Activated CD8-positive, alpha-beta memory T cell treated with anti-CD3 and anti-CD28 coated beads, Interleukin-2, amount 10 ng/mL, durations not matched to agents 7 days and 5 days (primary cell): Measurements from ENCODE around the gene ERICH6. TPM values are rescaled to one million over a fixed set of nuclear protein-coding genes. Genes with fewer than 3 reads are reported as not detected.

Experiments used
- ATAC-seq: fragments of 150-1000 bp; cut with Tn5 transposase; one replicate; pipeline ENCODE4 v1.10.0; 2021; ENCODE audit warnings: moderate library complexity
- CTCF ChIA-PET: fragments of 350-600 bp; sonication (Branson Sonifier 250); formaldehyde crosslinking; loops from one replicate; lab custom pipeline; 2021; ENCODE audit warnings: antibody characterized with exemption; lab: Charles Lee
- DNase-seq: peaks from one replicate; pipeline ENCODE4 v3.0.0-alpha.2; 2020
- H3K27ac Mint-ChIP-seq: one replicate; pipeline ENCODE4 v1.8.0; 2021; ENCODE audit warnings: mild to moderate bottlenecking, mixed read lengths
- H3K27me3 Mint-ChIP-seq: one replicate; pipeline ENCODE4 v1.8.0; 2021; ENCODE audit warnings: mixed read lengths
- H3K36me3 Mint-ChIP-seq: one replicate; pipeline ENCODE4 v1.8.0; 2021; ENCODE audit warnings: mild to moderate bottlenecking, mixed read lengths
- H3K4me1 Mint-ChIP-seq: one replicate; pipeline ENCODE4 v1.8.0; 2021; ENCODE audit warnings: mixed read lengths
- H3K4me3 Mint-ChIP-seq: one replicate; pipeline ENCODE4 v1.8.0; 2021; ENCODE audit warnings: mild to moderate bottlenecking, moderate library complexity, mixed read lengths
- H3K9me3 Mint-ChIP-seq: one replicate; pipeline ENCODE4 v1.8.0; 2022; ENCODE audit warnings: low read depth, mixed read lengths
- total RNA-seq, 2 experiments: library from RNA; stranded (reverse); gene quantifications; one replicate each; pipeline ENCODE4 v1.2.3, GENCODE V29; 2021

Gene ERICH6
- total RNA-seq, 2 experiments from 2014 or later: not detected

DNA sequence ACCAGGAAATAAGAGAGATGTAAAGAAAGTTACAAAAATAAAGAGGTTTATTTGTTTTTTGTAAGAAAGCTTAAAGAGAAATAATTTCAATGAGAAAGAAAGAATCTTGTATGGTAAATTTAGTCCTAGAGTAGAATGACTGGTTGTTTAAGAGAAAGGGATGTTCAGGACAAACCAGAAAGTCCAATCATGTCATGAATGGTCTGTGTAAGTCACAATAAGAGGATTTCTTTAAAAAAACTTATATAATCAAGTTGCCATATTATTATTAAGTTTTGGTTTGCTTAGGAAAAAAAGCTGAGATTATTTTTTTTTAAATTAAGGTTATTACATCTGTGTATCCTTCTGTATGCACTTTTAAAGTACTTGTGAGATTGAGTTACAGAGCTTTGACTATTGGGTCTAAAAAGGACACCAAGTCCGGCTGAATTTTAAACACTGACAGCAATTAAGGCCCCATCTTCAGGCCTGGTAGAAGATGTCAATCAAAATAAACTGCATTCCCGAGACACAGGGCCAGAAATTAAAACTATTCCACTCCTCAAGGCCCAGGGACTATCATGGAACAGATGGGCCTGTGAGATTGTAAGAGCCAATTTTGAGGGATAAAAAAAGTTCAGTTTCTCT is 12.2 kb downstream of the ERICH6 start:
- CTCF ChIA-PET: no interaction called here
- no peak overlapping the region for H3K27ac Mint-ChIP-seq
- ATAC-seq (no peak), DNase-seq (no peak)
- H3K4me1 Mint-ChIP-seq: no peaks in the 10 kb centered on the region
- H3K36me3 Mint-ChIP-seq: peaks cover 11% of the 10 kb centered on the region
- H3K4me3 Mint-ChIP-seq: no peak overlapping the region
- peaks cover 8% of the 10 kb centered on the region for H3K9me3 Mint-ChIP-seq
- H3K27me3 Mint-ChIP-seq: peaks cover 2% of the 10 kb centered on the region

DNA sequence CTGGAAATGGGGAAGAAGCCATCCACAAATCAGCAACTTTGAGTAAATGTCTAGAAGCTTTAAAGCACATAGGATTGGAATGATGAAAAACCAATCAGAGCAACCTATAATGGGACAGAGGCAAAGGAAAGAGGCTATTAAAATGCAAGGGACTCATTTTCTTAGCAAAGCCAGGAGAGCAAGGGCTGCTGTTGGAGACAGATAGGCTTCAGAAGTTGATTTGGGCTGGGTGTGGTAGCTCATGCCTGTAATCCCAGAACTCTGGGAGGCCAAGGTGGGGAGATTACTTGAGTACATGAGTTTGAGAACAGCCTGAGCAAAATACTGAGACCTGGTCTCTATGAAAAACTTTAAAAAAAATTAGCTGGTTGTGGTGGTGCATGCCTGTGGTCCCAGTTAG is 16.1 kb downstream of the ERICH6 start:
- no peak overlapping the region for H3K4me3 Mint-ChIP-seq
- peaks cover 6% of the 10 kb centered on the region for H3K36me3 Mint-ChIP-seq
- no peak for DNase-seq
- no peaks in the 10 kb centered on the region for H3K4me1 Mint-ChIP-seq
- H3K27me3 Mint-ChIP-seq: no peaks in the 10 kb centered on the region
- H3K9me3 Mint-ChIP-seq: peaks cover 3% of the 10 kb centered on the region
- H3K27ac Mint-ChIP-seq: no peak overlapping the region
- CTCF ChIA-PET: no interaction called here
- ATAC-seq: no peak

DNA sequence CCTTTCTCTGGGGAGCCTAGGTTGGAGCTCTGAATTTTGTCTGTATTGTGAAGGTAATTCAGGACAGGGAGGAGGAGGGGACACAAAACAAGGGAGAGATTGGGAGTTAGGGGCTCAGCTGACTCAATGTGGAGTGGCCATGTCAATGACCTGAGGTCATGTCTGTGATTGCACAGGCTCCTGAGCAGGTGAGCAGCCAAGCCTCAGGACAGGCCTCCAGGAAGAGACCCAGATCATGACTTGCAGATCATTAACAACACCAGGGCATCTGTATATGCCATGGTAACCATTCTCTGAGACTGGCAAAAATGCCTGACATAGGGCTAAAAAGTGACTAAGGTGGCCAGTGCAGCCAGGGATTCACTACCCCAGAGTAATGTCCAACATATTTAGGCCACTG is 20.9 kb downstream of the ERICH6 start:
- H3K4me1 Mint-ChIP-seq: peaks cover 19% of the 10 kb centered on the region
- ATAC-seq (no peak), DNase-seq (no peak)
- no peak overlapping the region for H3K4me3 Mint-ChIP-seq
- CTCF ChIA-PET: no interaction called here
- no peak overlapping the region for H3K27ac Mint-ChIP-seq
- no peaks in the 10 kb centered on the region for H3K27me3 Mint-ChIP-seq
- H3K36me3 Mint-ChIP-seq: peaks cover 6% of the 10 kb centered on the region
- H3K9me3 Mint-ChIP-seq: no peaks in the 10 kb centered on the region

DNA sequence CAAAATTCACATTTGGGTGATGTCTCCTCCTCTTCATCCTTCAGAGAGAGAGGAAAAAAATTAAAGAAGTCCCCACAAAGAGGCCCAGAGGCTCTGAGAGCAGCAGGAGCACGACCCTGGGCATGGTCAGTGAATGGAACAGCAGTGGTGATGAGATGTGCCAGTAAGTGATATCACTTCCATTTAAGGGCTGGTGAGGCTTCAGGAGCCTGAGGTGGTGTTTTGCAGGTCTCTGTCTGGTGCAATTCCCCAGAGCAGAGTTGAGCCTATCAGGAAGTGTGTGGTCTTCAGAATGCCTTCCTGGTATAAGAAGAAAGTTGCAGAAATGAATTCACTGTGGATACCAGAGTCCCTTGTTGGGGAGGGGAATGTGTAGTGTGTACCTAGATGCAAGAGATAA is 21.4 kb downstream of the ERICH6 start:
- peaks cover 6% of the 10 kb centered on the region for H3K36me3 Mint-ChIP-seq
- no peaks in the 10 kb centered on the region for H3K27me3 Mint-ChIP-seq
- H3K9me3 Mint-ChIP-seq: no peaks in the 10 kb centered on the region
- no peak overlapping the region for H3K4me3 Mint-ChIP-seq
- peaks cover 19% of the 10 kb centered on the region for H3K4me1 Mint-ChIP-seq
- no peak for ATAC-seq
- CTCF ChIA-PET: no interaction called here
- DNase-seq: no peak
- no peak overlapping the region for H3K27ac Mint-ChIP-seq

DNA sequence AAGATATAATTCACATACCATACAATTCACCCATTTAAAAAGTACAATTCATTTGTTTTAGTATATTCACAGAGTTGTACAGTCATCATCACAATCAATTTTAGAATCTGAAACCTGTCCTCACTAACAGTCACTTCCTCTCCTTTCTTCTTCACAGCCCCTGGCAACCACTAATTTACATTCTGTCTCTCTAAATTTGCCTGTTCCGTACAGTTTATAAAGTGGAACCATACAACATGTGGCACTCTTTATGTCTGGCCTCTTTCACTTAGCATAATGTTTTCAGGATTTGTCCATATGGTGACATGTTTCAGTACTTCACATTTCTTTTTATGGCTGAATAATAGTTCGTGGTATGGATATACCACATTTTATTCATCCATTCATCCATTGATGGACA is 22.7 kb downstream of the ERICH6 start:
- Mint-ChIP-seq H3K4me3 (no peak overlapping the region), H3K36me3 (peaks cover 11% of the 10 kb centered on the region), H3K9me3 (peaks cover 5% of the 10 kb centered on the region), H3K27ac (peak overlapping the region; percentile 15), H3K27me3 (peaks cover 3% of the 10 kb centered on the region), H3K4me1 (peaks cover 22% of the 10 kb centered on the region)
- CTCF ChIA-PET: interaction anchor here (0.9 to 1.2 kb wide), 3 partner anchors 10 to 82 kb away, joined by 4 read pairs; partner anchors contain the start of gene SIAH2
- DNase-seq (no peak), ATAC-seq (peak; percentile 87)

DNA sequence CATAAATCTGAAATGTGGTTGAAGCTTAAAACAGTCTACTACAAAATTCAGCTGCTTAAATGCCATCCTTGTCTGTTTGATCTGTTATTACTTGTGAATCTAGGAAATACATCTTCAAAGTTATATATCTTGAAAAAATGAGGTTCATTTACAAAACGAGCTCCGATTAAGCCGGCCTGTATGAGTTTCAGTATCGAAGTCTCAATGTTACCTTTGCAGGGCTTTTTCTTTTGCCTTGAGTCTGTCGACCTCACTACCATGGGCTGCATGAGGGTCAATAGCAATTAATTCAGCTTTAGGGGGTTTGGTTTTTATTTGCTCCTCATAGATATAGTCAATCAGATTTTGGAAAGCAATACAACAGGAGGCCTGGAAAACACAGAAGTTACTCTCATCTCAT is 23.2 kb downstream of the ERICH6 start:
- peaks cover 27% of the 10 kb centered on the region for H3K4me1 Mint-ChIP-seq
- H3K9me3 Mint-ChIP-seq: peaks cover 10% of the 10 kb centered on the region
- peak; percentile 32 for ATAC-seq
- DNase-seq: no peak
- peak overlapping the region; percentile 15 for H3K27ac Mint-ChIP-seq
- CTCF ChIA-PET: interaction anchor here (0.9 to 1.3 kb wide), 4 partner anchors 10 to 83 kb away, joined by 4 read pairs; partner anchors contain the start of genes SELENOT and SIAH2
- H3K27me3 Mint-ChIP-seq: peaks cover 6% of the 10 kb centered on the region
- H3K36me3 Mint-ChIP-seq: peaks cover 16% of the 10 kb centered on the region
- peak overlapping the region; percentile 22 for H3K4me3 Mint-ChIP-seq

DNA sequence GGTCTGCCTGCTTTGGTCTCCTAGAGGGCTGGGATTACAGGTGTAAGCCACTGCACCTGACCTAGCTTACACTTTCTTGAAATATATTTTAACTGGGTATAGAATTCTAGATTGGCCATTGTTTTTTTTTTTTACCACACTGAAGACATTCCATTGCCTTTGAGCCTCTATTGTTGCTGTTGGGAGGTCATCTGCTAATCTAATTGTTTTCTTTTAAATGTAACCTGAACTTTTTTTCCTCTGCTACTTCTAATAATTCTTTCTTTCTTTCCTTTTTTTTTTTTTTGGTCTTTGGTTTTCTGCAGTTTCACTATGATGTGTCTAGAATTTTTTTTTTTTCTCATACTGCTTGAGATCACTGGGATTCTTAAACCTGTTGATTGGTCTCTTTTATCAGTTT is 28.1 kb downstream of the ERICH6 start:
- DNase-seq: no peak
- no peak for ATAC-seq
- H3K9me3 Mint-ChIP-seq: peaks cover 16% of the 10 kb centered on the region
- CTCF ChIA-PET: no interaction called here
- peaks cover 18% of the 10 kb centered on the region for H3K36me3 Mint-ChIP-seq
- H3K4me1 Mint-ChIP-seq: peaks cover 14% of the 10 kb centered on the region
- H3K27ac Mint-ChIP-seq: no peak overlapping the region
- no peak overlapping the region for H3K4me3 Mint-ChIP-seq
- H3K27me3 Mint-ChIP-seq: peaks cover 22% of the 10 kb centered on the region

DNA sequence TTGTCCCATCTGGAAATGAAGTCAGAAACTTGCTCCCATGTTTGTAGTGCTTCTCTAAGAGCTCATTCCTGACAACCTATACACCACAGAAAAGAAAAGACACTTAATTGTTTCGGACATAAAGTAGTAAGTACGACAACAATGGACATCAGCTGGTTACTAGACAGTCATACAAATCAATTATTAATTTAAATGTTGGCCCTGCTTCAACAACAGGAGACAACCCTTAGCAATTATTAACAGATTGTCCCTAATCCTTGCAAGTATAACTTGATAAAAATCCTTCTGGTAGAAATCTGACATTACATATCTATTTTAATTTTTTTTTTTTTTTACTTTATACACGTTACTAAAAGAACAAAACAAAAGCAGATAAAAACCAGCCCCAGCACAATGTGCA is 29.8 kb downstream of the ERICH6 start:
- peaks cover 16% of the 10 kb centered on the region for H3K9me3 Mint-ChIP-seq
- H3K4me3 Mint-ChIP-seq: no peak overlapping the region
- CTCF ChIA-PET: interaction anchor here (0.8 kb wide), 1 partner anchor 87 kb away, joined by 3 read pairs; no protein-coding TSS in a partner anchor
- DNase-seq: no peak
- H3K4me1 Mint-ChIP-seq: peaks cover 8% of the 10 kb centered on the region
- H3K36me3 Mint-ChIP-seq: peaks cover 14% of the 10 kb centered on the region
- ATAC-seq: no peak
- no peak overlapping the region for H3K27ac Mint-ChIP-seq
- peaks cover 27% of the 10 kb centered on the region for H3K27me3 Mint-ChIP-seq

DNA sequence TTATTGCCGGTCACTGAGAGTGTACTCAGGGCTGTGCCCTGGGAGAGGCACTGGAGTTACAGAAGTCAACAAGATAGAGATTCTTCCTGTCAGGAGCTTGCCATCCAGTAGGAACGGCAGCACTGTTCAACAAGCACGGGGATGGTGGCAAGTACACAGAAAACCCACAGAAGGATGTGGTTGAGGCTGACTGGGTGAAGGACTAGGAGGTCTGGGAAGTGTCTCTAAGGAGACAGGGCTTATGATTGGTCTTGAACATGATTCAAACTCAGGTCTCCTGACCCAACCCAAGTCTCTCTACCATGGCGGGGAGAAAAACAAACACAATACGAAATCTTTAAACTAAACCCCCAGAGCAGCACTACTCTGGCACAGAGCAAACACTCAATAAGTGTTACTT is 37.6 kb downstream of the ERICH6 start:
- peak overlapping the region; percentile 60 for H3K27ac Mint-ChIP-seq
- peaks cover 20% of the 10 kb centered on the region for H3K4me1 Mint-ChIP-seq
- ATAC-seq (peak; percentile 78), DNase-seq (peak; percentile 80)
- no peaks in the 10 kb centered on the region for H3K36me3 Mint-ChIP-seq
- H3K9me3 Mint-ChIP-seq: no peaks in the 10 kb centered on the region
- peak overlapping the region; percentile 23 for H3K4me3 Mint-ChIP-seq
- CTCF ChIA-PET: interaction anchor here (0.8 to 1.0 kb wide), 2 partner anchors 11 to 27 kb away, joined by 3 read pairs; no protein-coding TSS in a partner anchor
- H3K27me3 Mint-ChIP-seq: peaks cover 19% of the 10 kb centered on the region

DNA sequence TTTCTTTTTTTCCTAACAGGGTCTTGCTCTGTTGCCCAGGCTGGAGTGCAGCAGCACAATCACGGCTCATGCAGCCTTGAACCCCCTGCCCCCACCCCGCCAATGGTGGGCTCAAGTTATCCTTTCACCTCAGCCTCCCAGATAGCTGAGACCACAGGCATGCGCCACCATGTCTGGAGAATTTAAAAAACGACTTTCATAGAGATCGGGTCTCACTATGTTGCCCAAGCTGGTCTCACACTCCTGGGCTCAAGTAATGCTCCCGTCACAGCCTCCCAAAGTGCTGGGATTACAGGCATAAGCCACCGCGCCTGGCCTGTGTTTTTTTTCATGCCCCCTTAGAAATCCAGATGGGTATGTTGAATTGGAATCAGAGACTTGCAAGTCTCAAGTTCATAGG is 40.3 kb downstream of the ERICH6 start:
- Mint-ChIP-seq H3K4me1 (peaks cover 20% of the 10 kb centered on the region), H3K27me3 (peaks cover 18% of the 10 kb centered on the region), H3K36me3 (no peaks in the 10 kb centered on the region), H3K9me3 (no peaks in the 10 kb centered on the region), H3K4me3 (no peak overlapping the region), H3K27ac (no peak overlapping the region)
- CTCF ChIA-PET: no interaction called here
- ATAC-seq (no peak), DNase-seq (no peak)

DNA sequence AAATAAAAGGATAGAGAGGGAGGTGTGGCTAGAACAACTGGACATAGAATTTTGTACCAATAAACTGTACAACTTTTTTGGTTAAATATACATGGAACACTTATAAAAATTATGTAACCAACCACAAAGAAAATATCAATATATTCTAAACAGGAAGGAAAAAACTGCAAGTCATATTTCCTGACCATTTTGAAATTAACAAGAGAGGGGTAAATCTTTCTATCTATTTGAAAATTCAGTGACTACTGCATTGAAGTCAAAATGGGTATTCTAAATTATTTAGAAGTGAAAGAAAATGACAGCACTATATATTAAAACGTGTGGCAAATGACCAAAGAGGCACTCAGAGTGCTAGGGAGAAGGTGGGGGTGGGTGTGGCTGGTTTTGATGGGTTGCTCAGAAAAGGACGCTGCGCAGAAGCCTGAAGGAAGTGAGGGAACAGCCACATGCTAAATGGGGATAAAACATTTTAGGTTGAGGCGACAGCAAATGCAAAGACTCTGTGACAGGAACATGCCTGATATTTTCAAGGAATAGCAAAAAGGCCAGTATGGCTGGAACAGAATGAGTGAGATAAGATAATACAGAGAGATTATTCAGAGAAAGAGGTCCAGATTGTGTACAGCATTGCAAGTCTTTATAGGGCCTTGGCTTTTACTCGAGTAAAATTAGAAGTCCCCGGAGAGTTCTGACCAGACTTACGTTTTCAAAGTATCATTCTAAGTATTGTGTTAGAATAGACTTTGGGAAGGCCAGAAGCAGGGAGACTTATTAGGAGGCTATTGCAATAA is 41.1 kb downstream of the ERICH6 start:
- Mint-ChIP-seq H3K9me3 (no peaks in the 10 kb centered on the region), H3K4me1 (peaks cover 20% of the 10 kb centered on the region), H3K4me3 (no peak overlapping the region), H3K36me3 (no peaks in the 10 kb centered on the region), H3K27me3 (peaks cover 13% of the 10 kb centered on the region), H3K27ac (no peak overlapping the region)
- ATAC-seq (no peak), DNase-seq (no peak)
- CTCF ChIA-PET: no interaction called here

DNA sequence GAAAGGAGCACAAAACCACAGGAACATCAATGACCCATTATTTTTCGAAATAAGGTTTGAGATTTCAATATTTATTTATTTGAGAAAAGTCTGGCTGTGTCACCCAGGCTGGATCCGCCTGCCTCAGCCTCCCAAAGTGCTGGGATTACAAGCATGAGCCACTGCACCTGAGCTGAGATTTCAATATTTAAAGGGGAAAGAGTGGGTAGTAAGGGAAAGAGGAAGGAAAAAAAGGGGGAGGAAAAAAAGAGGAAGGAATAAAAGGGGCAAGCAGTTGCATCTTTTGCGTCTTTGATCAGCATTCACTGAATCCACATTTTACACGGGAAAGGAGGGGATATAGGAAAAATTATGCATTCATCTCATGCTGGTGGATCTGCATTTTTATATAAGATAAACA is 47.4 kb downstream of the ERICH6 start:
- no peaks in the 10 kb centered on the region for H3K36me3 Mint-ChIP-seq

DNA sequence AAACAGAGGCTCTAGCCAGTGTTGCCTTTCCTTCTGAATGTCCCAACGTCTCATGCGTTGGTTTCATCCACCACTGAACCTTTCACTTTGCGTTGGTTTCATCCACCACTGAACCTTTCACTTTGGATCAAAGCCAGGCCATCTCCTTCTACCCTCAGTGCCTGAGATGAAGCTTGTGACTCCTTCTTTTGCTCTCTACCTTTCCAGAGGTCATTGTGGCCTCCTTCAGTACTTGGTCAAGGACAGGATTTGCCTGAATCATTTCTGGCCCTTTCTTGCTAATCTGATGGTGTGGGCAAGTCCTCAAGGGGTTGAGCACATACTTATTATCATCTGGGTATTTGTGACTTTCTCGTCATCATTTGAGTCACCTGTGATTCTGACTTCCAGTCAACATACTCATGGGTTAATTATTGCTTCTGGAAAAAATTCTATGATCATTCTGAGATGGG is 50.6 kb downstream of the ERICH6 start:
- CTCF ChIA-PET: no interaction called here
- ATAC-seq (no peak), DNase-seq (no peak)
- Mint-ChIP-seq H3K27me3 (peaks cover 6% of the 10 kb centered on the region), H3K4me3 (no peak overlapping the region), H3K4me1 (peaks cover 11% of the 10 kb centered on the region), H3K36me3 (no peaks in the 10 kb centered on the region), H3K9me3 (no peaks in the 10 kb centered on the region), H3K27ac (no peak overlapping the region)

More for the DNA sequence above, 47.4 kb downstream of the ERICH6 start:
- Mint-ChIP-seq H3K4me3 (no peak overlapping the region), H3K4me1 (peaks cover 11% of the 10 kb centered on the region), H3K27ac (no peak overlapping the region), H3K27me3 (peaks cover 9% of the 10 kb centered on the region), H3K9me3 (no peaks in the 10 kb centered on the region)
- no peak for DNase-seq
- ATAC-seq: no peak
- CTCF ChIA-PET: no interaction called here

DNA sequence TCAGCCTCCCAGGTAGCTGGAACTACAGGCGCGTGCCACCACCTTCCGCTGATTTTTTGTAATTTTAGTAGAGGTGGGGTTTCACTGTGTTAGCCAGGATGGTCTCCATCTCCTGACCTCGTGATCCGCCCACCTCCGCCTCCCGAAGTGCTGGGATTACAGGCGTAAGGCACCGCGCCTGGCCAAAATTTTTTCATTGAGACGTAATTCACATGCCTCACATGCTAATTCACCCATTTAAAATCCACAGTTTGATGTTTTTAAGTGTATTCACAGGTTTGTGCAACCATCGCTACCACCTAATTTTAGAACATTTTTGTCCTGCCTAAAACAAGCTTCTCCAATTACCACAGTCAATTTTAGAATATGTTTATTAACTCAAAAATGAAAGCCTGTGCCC is 63.5 kb downstream of the ERICH6 start:
- ATAC-seq: no peak
- no peak for DNase-seq
- no peak overlapping the region for H3K27ac Mint-ChIP-seq
- peaks cover 7% of the 10 kb centered on the region for H3K36me3 Mint-ChIP-seq
- peaks cover 34% of the 10 kb centered on the region for H3K4me1 Mint-ChIP-seq
- CTCF ChIA-PET: no interaction called here
- peaks cover 4% of the 10 kb centered on the region for H3K9me3 Mint-ChIP-seq
- peaks cover 4% of the 10 kb centered on the region for H3K27me3 Mint-ChIP-seq
- H3K4me3 Mint-ChIP-seq: no peak overlapping the region
